ENCODE data around the gene CASP7.

CASP7 gene

DNA sequence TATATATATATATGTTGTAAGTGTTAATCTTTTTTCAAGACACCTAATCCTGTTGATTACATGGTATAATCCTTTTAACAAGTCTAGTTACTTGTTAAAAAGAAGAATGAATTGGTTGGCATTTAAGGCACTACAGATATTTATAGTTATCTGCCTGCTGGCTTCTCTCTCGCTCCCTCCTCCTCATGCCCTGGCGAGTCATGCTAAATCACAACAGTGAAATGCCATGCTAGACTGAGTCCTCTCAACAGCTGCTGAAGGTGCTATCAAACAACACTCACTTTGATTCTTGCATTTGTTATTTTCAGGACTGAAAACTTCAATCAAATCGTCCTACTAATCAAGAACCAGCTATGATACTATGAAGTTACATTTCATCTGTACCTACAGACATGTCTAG lies 31.2 kb upstream of the CASP7 start:
- Histone ChIP-seq H2AFZ (ENCODE audit: low read length) (no peak overlapping the region), H3K9me3 (ENCODE audit: low read length) (no peaks in the 10 kb centered on the region), H3K27me3 (ENCODE audit: insufficient read depth, low read length) (no peaks in the 10 kb centered on the region; the same call in none of the 2 replicates), H3K79me2 (ENCODE audit: insufficient read depth, low read length) (no peaks in the 10 kb centered on the region), H3F3A (ENCODE audit: insufficient read depth, low read length) (no peaks in the 10 kb centered on the region), H3K9me2 (ENCODE audit: low read depth, low read length) (no peaks in the 10 kb centered on the region), H3K4me3 (ENCODE audit: low read depth, low read length, poor library complexity, severe bottlenecking) (no peak overlapping the region), H3K9ac (ENCODE audit: low read length) (no peak overlapping the region), H4K20me1 (ENCODE audit: insufficient read depth, low read length) (no peaks in the 10 kb centered on the region), H3K27ac (ENCODE audit: low read depth, low read length, poor library complexity, severe bottlenecking) (no peak overlapping the region), H3K4me1 (ENCODE audit: insufficient read depth, low read length, severe bottlenecking) (no peaks in the 10 kb centered on the region), H3K36me3 (ENCODE audit: insufficient read depth, low read length) (no peaks in the 10 kb centered on the region), H3K4me2 (ENCODE audit: low read length) (no peak overlapping the region)
- TF ChIP-seq EZH2 (IDR thresholded peaks at IDR 0.05; ENCODE audit: borderline replicate concordance, low read length): no peak
- TF ChIP-seq, protein P1, sequence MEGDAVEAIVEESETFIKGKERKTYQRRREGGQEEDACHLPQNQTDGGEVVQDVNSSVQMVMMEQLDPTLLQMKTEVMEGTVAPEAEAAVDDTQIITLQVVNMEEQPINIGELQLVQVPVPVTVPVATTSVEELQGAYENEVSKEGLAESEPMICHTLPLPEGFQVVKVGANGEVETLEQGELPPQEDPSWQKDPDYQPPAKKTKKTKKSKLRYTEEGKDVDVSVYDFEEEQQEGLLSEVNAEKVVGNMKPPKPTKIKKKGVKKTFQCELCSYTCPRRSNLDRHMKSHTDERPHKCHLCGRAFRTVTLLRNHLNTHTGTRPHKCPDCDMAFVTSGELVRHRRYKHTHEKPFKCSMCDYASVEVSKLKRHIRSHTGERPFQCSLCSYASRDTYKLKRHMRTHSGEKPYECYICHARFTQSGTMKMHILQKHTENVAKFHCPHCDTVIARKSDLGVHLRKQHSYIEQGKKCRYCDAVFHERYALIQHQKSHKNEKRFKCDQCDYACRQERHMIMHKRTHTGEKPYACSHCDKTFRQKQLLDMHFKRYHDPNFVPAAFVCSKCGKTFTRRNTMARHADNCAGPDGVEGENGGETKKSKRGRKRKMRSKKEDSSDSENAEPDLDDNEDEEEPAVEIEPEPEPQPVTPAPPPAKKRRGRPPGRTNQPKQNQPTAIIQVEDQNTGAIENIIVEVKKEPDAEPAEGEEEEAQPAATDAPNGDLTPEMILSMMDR (IDR thresholded peaks at IDR 0.05; ENCODE audit: low read length): no peak

DNA sequence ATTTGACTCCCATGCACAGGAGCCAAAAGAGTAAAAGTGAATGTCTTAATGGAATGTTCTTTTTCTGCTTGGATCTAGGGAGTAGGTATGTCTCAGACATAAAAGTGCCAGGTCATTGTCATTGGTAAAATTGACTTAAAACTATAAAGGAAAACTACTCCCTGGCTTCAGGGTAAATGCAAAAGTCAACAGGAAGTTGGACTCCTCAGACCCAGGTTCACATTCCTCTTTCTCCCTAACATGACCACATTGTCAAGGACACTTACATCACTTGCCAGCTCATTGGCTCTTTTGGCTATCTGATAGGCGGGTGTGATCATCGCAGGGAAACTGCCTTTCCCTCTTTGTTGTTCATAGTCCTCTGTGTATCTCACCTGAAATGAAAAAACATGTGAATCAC lies 29.5 kb upstream of the CASP7 start:
- no peak overlapping the region for H3K4me3 ChIP-seq (ENCODE audit: low read depth, low read length, poor library complexity, severe bottlenecking)
- no peak overlapping the region for H3K27ac ChIP-seq (ENCODE audit: low read depth, low read length, poor library complexity, severe bottlenecking)
- no peak overlapping the region for H3K4me2 ChIP-seq (ENCODE audit: low read length)
- no peaks in the 10 kb centered on the region for H3K4me1 ChIP-seq (ENCODE audit: insufficient read depth, low read length, severe bottlenecking)
- no peaks in the 10 kb centered on the region for H3K9me3 ChIP-seq (ENCODE audit: low read length)
- H3K9ac ChIP-seq (ENCODE audit: low read length): no peak overlapping the region
- no peaks in the 10 kb centered on the region; the same call in none of the 2 replicates for H3K27me3 ChIP-seq (ENCODE audit: insufficient read depth, low read length)
- TF ChIP-seq EZH2 (IDR thresholded peaks at IDR 0.05; ENCODE audit: borderline replicate concordance, low read length): no peak
- TF ChIP-seq, protein P1 (IDR thresholded peaks at IDR 0.05; ENCODE audit: low read length): no peak
- H2AFZ ChIP-seq (ENCODE audit: low read length): no peak overlapping the region
- H3K79me2 ChIP-seq (ENCODE audit: insufficient read depth, low read length): no peaks in the 10 kb centered on the region
- H4K20me1 ChIP-seq (ENCODE audit: insufficient read depth, low read length): no peaks in the 10 kb centered on the region
- no peaks in the 10 kb centered on the region for H3F3A ChIP-seq (ENCODE audit: insufficient read depth, low read length)
- no peaks in the 10 kb centered on the region for H3K9me2 ChIP-seq (ENCODE audit: low read depth, low read length)
- H3K36me3 ChIP-seq (ENCODE audit: insufficient read depth, low read length): no peaks in the 10 kb centered on the region

DNA sequence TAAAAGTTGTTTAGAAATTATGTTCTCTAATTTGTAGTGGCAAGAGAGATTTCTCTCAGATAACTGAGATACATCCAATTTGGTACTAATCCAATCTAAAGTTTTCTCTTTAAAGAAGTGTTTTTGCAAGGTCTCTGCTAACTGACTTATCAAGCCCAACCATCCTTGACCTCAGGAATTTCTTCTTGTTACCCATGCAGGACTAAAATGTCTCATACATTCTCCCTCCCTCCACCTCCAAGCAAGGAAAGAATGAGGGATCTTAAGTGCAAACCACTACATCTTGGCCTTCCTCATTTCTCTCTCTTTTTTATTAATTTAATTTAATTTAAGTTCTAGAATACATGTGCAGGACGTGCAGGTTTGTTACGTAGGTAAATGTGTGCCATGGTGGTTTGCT lies 28.7 kb upstream of the CASP7 start:
- Histone ChIP-seq H3K4me1 (ENCODE audit: insufficient read depth, low read length, severe bottlenecking) (no peaks in the 10 kb centered on the region), H3K79me2 (ENCODE audit: insufficient read depth, low read length) (no peaks in the 10 kb centered on the region), H2AFZ (ENCODE audit: low read length) (no peak overlapping the region), H3K4me3 (ENCODE audit: low read depth, low read length, poor library complexity, severe bottlenecking) (no peak overlapping the region), H3K9me2 (ENCODE audit: low read depth, low read length) (no peaks in the 10 kb centered on the region), H3K4me2 (ENCODE audit: low read length) (no peak overlapping the region), H4K20me1 (ENCODE audit: insufficient read depth, low read length) (no peaks in the 10 kb centered on the region), H3K9ac (ENCODE audit: low read length) (no peak overlapping the region), H3K27me3 (ENCODE audit: insufficient read depth, low read length) (no peaks in the 10 kb centered on the region; the same call in none of the 2 replicates), H3K9me3 (ENCODE audit: low read length) (no peaks in the 10 kb centered on the region), H3F3A (ENCODE audit: insufficient read depth, low read length) (no peaks in the 10 kb centered on the region), H3K27ac (ENCODE audit: low read depth, low read length, poor library complexity, severe bottlenecking) (no peak overlapping the region), H3K36me3 (ENCODE audit: insufficient read depth, low read length) (no peaks in the 10 kb centered on the region)
- no peak for TF ChIP-seq EZH2 (IDR thresholded peaks at IDR 0.05; ENCODE audit: borderline replicate concordance, low read length)
- TF ChIP-seq, protein P1 (IDR thresholded peaks at IDR 0.05; ENCODE audit: low read length): no peak
